ENCODE results near the gene MOB3A.

Gene MOB3A

GRCh38 chr19:2064788-2065524 is 31.2 kb downstream of the MOB3A start:
- peak; percentile 29 for TF ChIP-seq CTCF (conservative IDR thresholded peaks at IDR 0.05; ENCODE audit: low read length)
- DNase-seq (ENCODE audit: low read depth): peak; percentile 49
- peak overlapping the region; percentile 7; the same call in 1 of the 2 replicates for H3K4me3 ChIP-seq (ENCODE audit: low read length)

GRCh38 chr19:2064395-2064787 is 31.7 kb downstream of the MOB3A start:
- no peak overlapping the region for H3K4me3 ChIP-seq (ENCODE audit: low read length)
- no peak for TF ChIP-seq CTCF (conservative IDR thresholded peaks at IDR 0.05; ENCODE audit: low read length)
- no peak for DNase-seq (ENCODE audit: low read depth)

- no peak for TF ChIP-seq CTCF (conservative IDR thresholded peaks at IDR 0.05; ENCODE audit: low read length)
- H3K4me3 ChIP-seq (ENCODE audit: low read length): no peak overlapping the region
- no peak for DNase-seq (ENCODE audit: low read depth)
These were observed 32.3 kb downstream of the MOB3A start for GRCh38 chr19:2063824-2064223.

GRCh38 chr19:2062770-2063169 is 33.4 kb downstream of the MOB3A start:
- no peak for TF ChIP-seq CTCF (conservative IDR thresholded peaks at IDR 0.05; ENCODE audit: low read length)
- no peak for DNase-seq (ENCODE audit: low read depth)
- H3K4me3 ChIP-seq (ENCODE audit: low read length): no peak overlapping the region

- DNase-seq (ENCODE audit: low read depth): no peak
- no peak overlapping the region for H3K4me3 ChIP-seq (ENCODE audit: low read length)
- TF ChIP-seq CTCF (conservative IDR thresholded peaks at IDR 0.05; ENCODE audit: low read length): no peak
These were observed 33.8 kb downstream of the MOB3A start for GRCh38 chr19:2062389-2062729.

GRCh38 chr19:2061495-2062388 is 34.4 kb downstream of the MOB3A start:
- no peak for TF ChIP-seq CTCF (conservative IDR thresholded peaks at IDR 0.05; ENCODE audit: low read length)
- H3K4me3 ChIP-seq (ENCODE audit: low read length): peak overlapping the region; percentile 71
- DNase-seq (ENCODE audit: low read depth): peak; percentile 97
